Mesenchymal stem cell (in vitro differentiated cells and primary cell): Measurements from ENCODE around the gene HHIPL2.
"Not testable (repeated sequence)": the region's sequence is repeated elsewhere in the genome, so short reads cannot be mapped to it uniquely, and the experiment has no call there.

Experiments used
- DNase-seq: peaks from one replicate; pipeline ENCODE4 v3.0.0-alpha.2; 2013
- H2AFZ ChIP-seq: one replicate; pipeline ENCODE4 v1.6.1; 2013; ENCODE audit warnings: low read depth, mild to moderate bottlenecking, control low read depth, inconsistent platforms, low read length, moderate library complexity
- H2AK5ac ChIP-seq: 2 replicates; pipeline ENCODE4 v1.6.1; 2013; ENCODE audit warnings: low read length, moderate library complexity, mild to moderate bottlenecking, inconsistent platforms; ENCODE audit not compliant: severe bottlenecking
- H2BK120ac ChIP-seq: one replicate; pipeline ENCODE4 v1.6.1; 2013; ENCODE audit warnings: low read depth, mild to moderate bottlenecking, inconsistent platforms, low read length, moderate library complexity
- H2BK12ac ChIP-seq, 2 experiments: one replicate each; pipeline ENCODE4 v1.6.1; 2013; ENCODE audit warnings: inconsistent platforms in 2 of 2, low read length in 2 of 2, mild to moderate bottlenecking in 2 of 2, moderate library complexity in 2 of 2, control low read depth in 1 of 2
- H2BK15ac ChIP-seq: one replicate; pipeline ENCODE4 v1.6.1; 2013; ENCODE audit warnings: mild to moderate bottlenecking, low read depth, inconsistent platforms; ENCODE audit not compliant: poor library complexity, severe bottlenecking
- H2BK5ac ChIP-seq: 2 replicates; pipeline ENCODE4 v1.6.1; 2013; ENCODE audit warnings: low read depth, mild to moderate bottlenecking, low read length, control low read depth, inconsistent platforms; ENCODE audit not compliant: poor library complexity, severe bottlenecking
- H3K14ac ChIP-seq, 2 experiments: one replicate each; pipeline ENCODE4 v1.6.1; 2013; ENCODE audit warnings: inconsistent platforms in 2 of 2, low read length in 2 of 2, control low read depth in 1 of 2, mild to moderate bottlenecking in 1 of 2, moderate library complexity in 1 of 2
- H3K18ac ChIP-seq, 2 experiments: one replicate each; pipeline ENCODE4 v1.6.1; 2013; ENCODE audit warnings: inconsistent platforms in 2 of 2, low read length in 2 of 2, control low read depth in 1 of 2, low read depth in 1 of 2, mild to moderate bottlenecking in 1 of 2
- H3K23ac ChIP-seq, 2 experiments: one replicate each; pipeline ENCODE4 v1.6.1; 2013; ENCODE audit warnings: inconsistent platforms in 2 of 2, low read length in 2 of 2, mild to moderate bottlenecking in 2 of 2, moderate library complexity in 2 of 2, control low read depth in 1 of 2
- H3K27ac ChIP-seq: 2 replicates; pipeline ENCODE4 v1.5.1; 2013; ENCODE audit warnings: mild to moderate bottlenecking, moderate library complexity, low read length, control low read depth, inconsistent platforms; ENCODE audit not compliant: poor library complexity, severe bottlenecking
- H3K27me3 ChIP-seq, 2 experiments: 2 replicates each; pipeline versions ENCODE4 v1.6.1 to v1.7.0; 2013; ENCODE audit warnings: low read length in 2 of 2, mild to moderate bottlenecking in 2 of 2, moderate library complexity in 2 of 2, control low read depth in 1 of 2, inconsistent platforms in 1 of 2; ENCODE audit not compliant: control insufficient read depth in 1 of 2, insufficient read depth in 1 of 2
- H3K36me3 ChIP-seq, 2 experiments: 2 replicates each; pipeline versions ENCODE4 v1.6.1 to v1.7.0; 2013; ENCODE audit warnings: low read length in 2 of 2, control low read depth in 1 of 2, inconsistent platforms in 1 of 2, low read depth in 1 of 2, mild to moderate bottlenecking in 1 of 2; ENCODE audit not compliant: insufficient read depth in 2 of 2, control insufficient read depth in 1 of 2
- H3K4ac ChIP-seq, 2 experiments: one replicate each; pipeline ENCODE4 v1.6.1; 2013; ENCODE audit warnings: inconsistent platforms in 2 of 2, low read length in 2 of 2, mild to moderate bottlenecking in 2 of 2, moderate library complexity in 2 of 2, control low read depth in 1 of 2, low read depth in 1 of 2
- H3K4me1 ChIP-seq: 2 replicates; pipeline ENCODE4 v1.6.1; 2013; ENCODE audit warnings: low read depth, low read length, control low read depth; ENCODE audit not compliant: control insufficient read depth, insufficient read depth
- H3K4me2 ChIP-seq: 2 replicates; pipeline ENCODE4 v1.6.1; 2013; ENCODE audit warnings: low read length, mild to moderate bottlenecking, inconsistent platforms; ENCODE audit not compliant: poor library complexity, severe bottlenecking
- H3K4me3 ChIP-seq, 2 experiments: 2 replicates each; pipeline versions ENCODE4 v1.5.1 to v1.7.0; 2013; ENCODE audit warnings: low read length in 2 of 2, mild to moderate bottlenecking in 2 of 2, control low read depth in 1 of 2, low read depth in 1 of 2; ENCODE audit not compliant: insufficient read depth in 1 of 2
- H3K79me1 ChIP-seq: replicated peaks from 2 replicates; pipeline ENCODE4 v1.6.1; 2013; ENCODE audit warnings: mild to moderate bottlenecking, control low read depth, low read length, inconsistent platforms; ENCODE audit not compliant: poor library complexity, severe bottlenecking
- H3K9ac ChIP-seq: 2 replicates; pipeline ENCODE4 v1.7.0; 2013; ENCODE audit warnings: mild to moderate bottlenecking, low read length, moderate library complexity
- H3K9me3 ChIP-seq: 2 replicates; pipeline ENCODE4 v1.7.0; 2013; ENCODE audit warnings: mild to moderate bottlenecking, low read length; ENCODE audit not compliant: control insufficient read depth
- H4K8ac ChIP-seq: one replicate; pipeline ENCODE4 v1.6.1; 2013; ENCODE audit warnings: inconsistent platforms, mild to moderate bottlenecking, low read length, moderate library complexity
- H4K91ac ChIP-seq: one replicate; pipeline ENCODE4 v1.6.1; 2013; ENCODE audit warnings: mild to moderate bottlenecking, low read length, inconsistent platforms
- WGBS: methylation state at CpG from one replicate; pipeline ENCODE4 v1.1.7; 2013; ENCODE audit warnings: mixed read lengths; 5-methylcytosine and 5-hydroxymethylcytosine counted together

The HHIPL2 gene

DNA sequence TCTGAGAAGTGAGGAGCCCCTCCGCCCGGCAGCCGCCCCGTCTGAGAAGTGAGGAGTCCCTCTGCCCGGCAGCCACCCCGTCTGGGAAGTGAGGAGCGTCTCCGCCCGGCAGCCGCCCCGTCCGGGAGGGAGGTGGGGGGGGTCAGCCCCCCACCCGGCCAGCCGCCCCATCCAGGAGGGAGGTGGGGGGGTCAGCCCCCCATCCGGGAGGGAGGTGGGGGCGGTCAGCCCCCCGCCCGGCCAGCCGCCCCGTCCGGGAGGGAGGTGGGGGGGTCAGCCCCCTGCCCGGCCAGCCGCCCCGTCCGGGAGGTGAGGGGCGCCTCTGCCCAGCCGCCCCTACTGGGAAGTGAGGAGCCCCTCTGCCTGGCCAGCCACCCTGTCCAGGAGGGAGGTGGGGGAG, 60.1 kb downstream of the HHIPL2 start:
- not testable (repeated sequence) for H3K4me2 ChIP-seq, H3K36me3 ChIP-seq, H3K4me1 ChIP-seq, H3K14ac ChIP-seq, H3K79me1 ChIP-seq, H2AK5ac ChIP-seq, H4K91ac ChIP-seq, H2AFZ ChIP-seq, H3K9ac ChIP-seq, H2BK5ac ChIP-seq, H2BK120ac ChIP-seq, H2BK15ac ChIP-seq, H3K4ac ChIP-seq, H3K9me3 ChIP-seq, H3K27ac ChIP-seq, H2BK12ac ChIP-seq, H3K23ac ChIP-seq, H3K18ac ChIP-seq, H4K8ac ChIP-seq, H3K27me3 ChIP-seq, DNase-seq, H3K4me3 ChIP-seq
- WGBS: no CpG with 5 or more reads among the region's 27 CpGs

DNA sequence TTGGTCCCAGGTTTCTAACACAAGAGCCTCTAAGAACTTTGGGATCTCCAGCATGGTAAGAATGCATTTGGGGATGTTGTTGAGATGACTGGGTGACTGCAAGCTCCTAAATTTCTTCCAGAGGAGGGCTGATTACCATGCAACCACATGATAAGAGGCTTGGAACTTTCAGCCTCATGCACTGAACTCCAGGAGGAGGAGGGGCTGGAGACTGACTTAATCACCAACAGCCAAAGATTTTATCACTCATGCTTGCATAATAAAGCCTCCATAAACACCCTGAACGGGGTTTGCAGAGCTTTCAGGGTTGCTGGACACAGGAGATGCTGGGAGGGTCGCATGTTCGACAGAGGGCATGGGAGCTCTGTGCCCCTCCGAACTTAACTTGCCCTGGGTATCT, 63.9 kb downstream of the HHIPL2 start:
- not testable (repeated sequence) for H2BK12ac ChIP-seq, H3K9ac ChIP-seq, H3K79me1 ChIP-seq, H2BK5ac ChIP-seq, H3K18ac ChIP-seq, H3K23ac ChIP-seq, H3K27me3 ChIP-seq, H2BK15ac ChIP-seq, DNase-seq, H3K4me1 ChIP-seq, H3K4me3 ChIP-seq, H3K4ac ChIP-seq, H2AFZ ChIP-seq, H2AK5ac ChIP-seq, H2BK120ac ChIP-seq, H3K9me3 ChIP-seq, H3K27ac ChIP-seq, H3K36me3 ChIP-seq, H3K14ac ChIP-seq, H4K91ac ChIP-seq, H4K8ac ChIP-seq, H3K4me2 ChIP-seq
- 56% methylated on average over 2 of the region's 4 CpGs for WGBS

DNA sequence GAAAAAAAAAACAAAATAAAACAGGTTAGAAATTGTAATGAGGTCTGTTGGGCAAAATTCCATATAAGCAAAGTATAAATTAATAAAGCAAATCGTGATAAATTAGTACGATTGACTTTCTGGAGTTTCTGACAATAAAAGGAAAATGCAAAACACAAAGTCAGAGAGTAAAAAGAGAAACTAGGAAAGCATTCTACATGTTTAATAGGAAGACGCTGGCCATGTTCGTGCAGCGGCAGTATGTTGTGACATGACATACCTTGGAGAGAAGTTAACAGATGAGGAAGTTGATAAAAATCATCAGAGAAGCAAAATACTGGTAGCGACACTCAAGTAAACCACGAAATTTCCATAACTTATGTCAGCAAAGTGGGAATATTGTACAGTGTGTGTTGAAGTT, 68.3 kb downstream of the HHIPL2 start:
- H3K4ac ChIP-seq, H3K27ac ChIP-seq, H3K9me3 ChIP-seq, H2AFZ ChIP-seq, H2BK12ac ChIP-seq, H3K27me3 ChIP-seq, DNase-seq, H3K4me3 ChIP-seq, H2BK15ac ChIP-seq, H4K91ac ChIP-seq, H2AK5ac ChIP-seq, H4K8ac ChIP-seq, H3K79me1 ChIP-seq, H3K4me2 ChIP-seq, H3K14ac ChIP-seq, H3K18ac ChIP-seq, H3K4me1 ChIP-seq, H3K36me3 ChIP-seq, H2BK120ac ChIP-seq, H2BK5ac ChIP-seq, H3K9ac ChIP-seq, H3K23ac ChIP-seq: not testable (repeated sequence)
- no CpG with 5 or more reads among the region's 7 CpGs for WGBS

DNA sequence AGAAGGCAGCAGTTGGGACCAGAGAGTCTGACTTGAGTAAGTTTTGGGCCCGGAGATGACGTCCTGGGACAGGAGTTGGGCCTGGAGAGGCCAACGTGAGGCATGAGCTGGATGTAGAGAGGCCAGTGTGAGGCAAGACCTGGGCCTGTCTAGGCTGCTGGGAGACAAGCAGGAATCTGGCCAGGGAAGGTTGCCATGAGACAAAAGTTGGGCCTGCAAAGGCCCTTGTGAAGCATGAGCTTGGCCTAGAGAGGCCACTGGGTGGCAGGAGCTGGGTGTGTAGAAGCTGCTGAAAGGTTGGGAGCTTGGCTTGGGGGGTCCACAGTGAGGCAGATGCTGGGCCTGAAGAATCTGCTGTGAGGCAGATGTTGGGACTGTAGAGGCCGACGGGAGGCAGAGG, 71.5 kb downstream of the HHIPL2 start:
- H3K79me1 ChIP-seq, H4K91ac ChIP-seq, H3K4me1 ChIP-seq, H3K36me3 ChIP-seq, H3K23ac ChIP-seq, H3K27me3 ChIP-seq, H3K18ac ChIP-seq, H3K4ac ChIP-seq, H4K8ac ChIP-seq, H3K4me2 ChIP-seq, H2BK12ac ChIP-seq, H3K27ac ChIP-seq, H2BK15ac ChIP-seq, DNase-seq, H2AK5ac ChIP-seq, H2BK5ac ChIP-seq, H3K4me3 ChIP-seq, H3K9me3 ChIP-seq, H2AFZ ChIP-seq, H3K9ac ChIP-seq, H2BK120ac ChIP-seq, H3K14ac ChIP-seq: not testable (repeated sequence)
- WGBS: 93% methylated on average over 5 of the region's 5 CpGs
